BE2C (cell line): ENCODE measurements around the gene WNT7B.

Experiments
- DNase-seq: peaks from one replicate; pipeline ENCODE4 v3.0.0-alpha.2; 2020
- H3K27me3 ChIP-seq: fragments of 250-450 bp; sonication (Bioruptor Pico); 2 replicates; pipeline ENCODE4 v1.5.1; 2020; ENCODE audit warnings: mild to moderate bottlenecking
- H3K36me3 ChIP-seq: fragments of 250-450 bp; sonication (Bioruptor Pico); 2 replicates; pipeline ENCODE4 v1.5.1; 2020; ENCODE audit warnings: mild to moderate bottlenecking
- H3K4me1 ChIP-seq: fragments of 250-450 bp; sonication (Bioruptor Pico); 2 replicates; pipeline ENCODE4 v1.5.1; 2020
- H3K4me3 ChIP-seq: 2 replicates; pipeline ENCODE4 v1.5.1; 2011; ENCODE audit warnings: low read depth, low read length
- H3K9me3 ChIP-seq: fragments of 250-450 bp; sonication (Bioruptor Pico); 2 replicates; pipeline ENCODE4 v1.5.1; 2020
- CTCF ChIP-seq: IDR thresholded peaks from 2 replicates; pipeline ENCODE4 v1.5.1; 2012; ENCODE audit warnings: mild to moderate bottlenecking, low read depth, low read length

Gene WNT7B

GRCh38 chr22:45876136-45877035 lies 100.6 kb downstream of the WNT7B start:
- H3K36me3 ChIP-seq, result no peaks in the 10 kb centered on the region
- H3K4me3 ChIP-seq, result no peak overlapping the region
- DNase-seq, result peak; percentile 21
- no peak for TF ChIP-seq CTCF
- no peaks in the 10 kb centered on the region; the same call in none of the 2 replicates for H3K9me3 ChIP-seq
- peaks cover 29% of the 10 kb centered on the region for H3K4me1 ChIP-seq
- peaks cover 3% of the 10 kb centered on the region; the same call in 1 of the 2 replicates for H3K27me3 ChIP-seq

- Histone ChIP-seq H3K36me3 (no peaks in the 10 kb centered on the region), H3K27me3 (peaks cover 12% of the 10 kb centered on the region), H3K4me1 (peaks cover 7% of the 10 kb centered on the region), H3K4me3 (no peak overlapping the region), H3K9me3 (no peaks in the 10 kb centered on the region; the same call in none of the 2 replicates)
- DNase-seq, result no peak
- TF ChIP-seq CTCF, result no peak
These were observed 104.2 kb downstream of the WNT7B start for GRCh38 chr22:45872659-45873263.

- Histone ChIP-seq H3K9me3 (no peaks in the 10 kb centered on the region; the same call in none of the 2 replicates), H3K4me1 (no peaks in the 10 kb centered on the region), H3K27me3 (peaks cover 23% of the 10 kb centered on the region), H3K36me3 (no peaks in the 10 kb centered on the region), H3K4me3 (no peak overlapping the region)
- no peak for DNase-seq
- TF ChIP-seq CTCF, result no peak
These were observed 105.2 kb downstream of the WNT7B start for GRCh38 chr22:45871721-45872120.
